ENCODE data around the gene KREMEN1. TPM values are rescaled to one million over a fixed set of nuclear protein-coding genes. Genes with fewer than 3 reads are reported as not detected.
"Not testable (repeated sequence)": the region's sequence is repeated elsewhere in the genome, so short reads cannot be mapped to it uniquely, and the experiment has no call there.

The KREMEN1 gene
- total RNA-seq, 1 donor from 2014 or later = 5.8 TPM

- no peaks in the 10 kb centered on the region for H3K36me3 ChIP-seq (ENCODE audit: control insufficient read depth, insufficient read depth, low read length)
- no peak for DNase-seq (ENCODE audit: low read depth)
- no peak overlapping the region for H3K4me3 ChIP-seq (ENCODE audit: low read depth, low read length)
- no peak for FAIRE-seq
- H3K27me3 ChIP-seq (ENCODE audit: control insufficient read depth, insufficient read depth, low read length) = no peaks in the 10 kb centered on the region
- TF ChIP-seq, protein P1, sequence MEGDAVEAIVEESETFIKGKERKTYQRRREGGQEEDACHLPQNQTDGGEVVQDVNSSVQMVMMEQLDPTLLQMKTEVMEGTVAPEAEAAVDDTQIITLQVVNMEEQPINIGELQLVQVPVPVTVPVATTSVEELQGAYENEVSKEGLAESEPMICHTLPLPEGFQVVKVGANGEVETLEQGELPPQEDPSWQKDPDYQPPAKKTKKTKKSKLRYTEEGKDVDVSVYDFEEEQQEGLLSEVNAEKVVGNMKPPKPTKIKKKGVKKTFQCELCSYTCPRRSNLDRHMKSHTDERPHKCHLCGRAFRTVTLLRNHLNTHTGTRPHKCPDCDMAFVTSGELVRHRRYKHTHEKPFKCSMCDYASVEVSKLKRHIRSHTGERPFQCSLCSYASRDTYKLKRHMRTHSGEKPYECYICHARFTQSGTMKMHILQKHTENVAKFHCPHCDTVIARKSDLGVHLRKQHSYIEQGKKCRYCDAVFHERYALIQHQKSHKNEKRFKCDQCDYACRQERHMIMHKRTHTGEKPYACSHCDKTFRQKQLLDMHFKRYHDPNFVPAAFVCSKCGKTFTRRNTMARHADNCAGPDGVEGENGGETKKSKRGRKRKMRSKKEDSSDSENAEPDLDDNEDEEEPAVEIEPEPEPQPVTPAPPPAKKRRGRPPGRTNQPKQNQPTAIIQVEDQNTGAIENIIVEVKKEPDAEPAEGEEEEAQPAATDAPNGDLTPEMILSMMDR (IDR thresholded peaks at IDR 0.05; ENCODE audit: insufficient read depth, low read length, severe bottlenecking) = no peak
Observed at GRCh38 chr22:29078869-29079207, 6.0 kb downstream of the KREMEN1 start.

- FAIRE-seq = peak; percentile 13
- no peak overlapping the region for H3K4me3 ChIP-seq (ENCODE audit: low read depth, low read length)
- no peak for DNase-seq (ENCODE audit: low read depth)
- TF ChIP-seq, protein P1 (IDR thresholded peaks at IDR 0.05; ENCODE audit: insufficient read depth, low read length, severe bottlenecking) = no peak
- no peaks in the 10 kb centered on the region for H3K36me3 ChIP-seq (ENCODE audit: control insufficient read depth, insufficient read depth, low read length)
- H3K27me3 ChIP-seq (ENCODE audit: control insufficient read depth, insufficient read depth, low read length) = no peaks in the 10 kb centered on the region
Observed at GRCh38 chr22:29079218-29079901, 6.5 kb downstream of the KREMEN1 start.

DNA sequence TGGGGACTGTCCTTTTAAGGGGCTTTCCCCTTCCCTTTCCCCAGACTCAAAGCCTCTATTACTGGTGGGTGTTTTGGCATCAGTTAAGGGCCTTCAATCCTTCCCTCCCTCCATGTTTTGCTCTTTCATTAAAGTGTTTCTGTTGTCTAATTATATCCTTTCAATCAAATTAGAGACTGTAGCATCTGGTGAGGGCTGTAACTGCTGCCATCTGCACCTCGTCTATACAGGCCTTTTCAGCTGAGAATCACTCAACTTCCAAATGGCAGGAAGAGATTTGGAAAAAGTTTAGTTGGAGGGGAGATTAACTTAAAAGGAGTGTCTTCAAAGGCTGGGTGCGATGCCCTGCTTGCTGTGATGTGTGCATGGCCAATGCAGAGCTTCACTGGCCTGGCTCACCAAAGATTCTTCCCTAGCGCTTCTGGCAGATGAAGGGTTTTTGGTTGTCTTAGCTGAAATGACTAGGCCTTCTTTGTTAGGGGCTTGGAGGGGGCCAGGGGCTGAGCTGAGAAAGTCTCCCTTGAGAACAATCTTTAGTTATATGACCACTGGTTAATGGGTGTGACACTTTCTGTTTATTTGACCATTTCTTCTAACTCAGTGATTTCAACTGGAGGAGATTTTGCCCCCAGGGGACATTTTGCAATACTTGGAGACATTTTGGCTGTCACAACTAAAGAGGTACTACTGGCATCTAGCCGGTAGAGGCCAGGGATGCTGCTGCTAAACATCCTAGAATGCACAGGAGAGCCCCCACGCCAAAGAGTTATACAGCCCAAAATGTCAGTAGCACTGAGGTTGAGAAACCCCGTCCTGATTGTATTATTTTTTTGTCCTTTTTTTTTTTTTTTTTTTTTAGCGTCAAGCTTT lies 7.5 kb downstream of the KREMEN1 start:
- no peak for FAIRE-seq
- H3K27me3 ChIP-seq (ENCODE audit: control insufficient read depth, insufficient read depth, low read length) = no peaks in the 10 kb centered on the region
- H3K4me3 ChIP-seq (ENCODE audit: low read depth, low read length) = no peak overlapping the region
- peak; percentile 30 for DNase-seq (ENCODE audit: low read depth)
- TF ChIP-seq, protein P1 (IDR thresholded peaks at IDR 0.05; ENCODE audit: insufficient read depth, low read length, severe bottlenecking) = no peak
- H3K36me3 ChIP-seq (ENCODE audit: control insufficient read depth, insufficient read depth, low read length) = no peaks in the 10 kb centered on the region

GRCh38 chr22:29081517-29082236 lies 8.8 kb downstream of the KREMEN1 start:
- FAIRE-seq = no peak
- no peaks in the 10 kb centered on the region for H3K36me3 ChIP-seq (ENCODE audit: control insufficient read depth, insufficient read depth, low read length)
- DNase-seq (ENCODE audit: low read depth) = no peak
- TF ChIP-seq, protein P1 (IDR thresholded peaks at IDR 0.05; ENCODE audit: insufficient read depth, low read length, severe bottlenecking) = no peak
- no peaks in the 10 kb centered on the region for H3K27me3 ChIP-seq (ENCODE audit: control insufficient read depth, insufficient read depth, low read length)
- H3K4me3 ChIP-seq (ENCODE audit: low read depth, low read length) = no peak overlapping the region

DNA sequence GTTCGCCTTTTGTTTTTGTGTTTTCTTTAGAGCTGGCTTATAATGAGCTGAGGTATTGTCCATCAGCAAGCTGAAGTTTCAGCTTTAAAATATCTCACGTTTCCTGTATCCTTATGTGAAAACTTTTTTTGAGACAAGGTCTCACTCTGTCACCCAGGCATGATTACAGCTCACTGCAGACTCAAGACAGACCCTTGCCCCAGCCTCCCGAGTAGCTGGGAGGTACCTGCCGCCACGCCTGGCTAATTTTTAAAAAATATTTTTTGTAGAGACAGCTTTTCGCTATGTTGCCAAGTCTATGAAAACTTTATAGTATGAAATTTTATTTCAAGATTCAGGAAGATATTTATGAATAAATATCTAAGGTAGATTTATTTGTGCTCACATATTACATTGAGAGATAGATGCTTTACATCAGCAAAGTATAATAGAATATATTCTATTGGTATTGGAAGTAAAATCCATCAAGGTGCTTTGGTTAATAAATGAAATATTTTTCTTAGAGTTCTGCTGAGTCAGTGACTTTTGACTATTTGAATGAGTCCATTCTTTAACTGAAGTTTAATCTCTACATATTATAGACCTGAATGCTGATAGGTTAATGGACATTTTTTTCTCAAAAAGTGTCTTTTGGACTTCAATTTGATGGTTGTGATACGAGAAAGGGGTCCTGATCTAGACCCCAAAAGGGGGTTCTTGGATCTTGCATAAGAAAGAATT lies 10.2 kb downstream of the KREMEN1 start:
- Histone ChIP-seq H3K36me3 (ENCODE audit: control insufficient read depth, insufficient read depth, low read length) (no peaks in the 10 kb centered on the region), H3K27me3 (ENCODE audit: control insufficient read depth, insufficient read depth, low read length) (no peaks in the 10 kb centered on the region), H3K4me3 (ENCODE audit: low read depth, low read length) (no peak overlapping the region)
- TF ChIP-seq, protein P1 (IDR thresholded peaks at IDR 0.05; ENCODE audit: insufficient read depth, low read length, severe bottlenecking) = no peak
- DNase-seq (ENCODE audit: low read depth) (no peak), FAIRE-seq (no peak)

DNA sequence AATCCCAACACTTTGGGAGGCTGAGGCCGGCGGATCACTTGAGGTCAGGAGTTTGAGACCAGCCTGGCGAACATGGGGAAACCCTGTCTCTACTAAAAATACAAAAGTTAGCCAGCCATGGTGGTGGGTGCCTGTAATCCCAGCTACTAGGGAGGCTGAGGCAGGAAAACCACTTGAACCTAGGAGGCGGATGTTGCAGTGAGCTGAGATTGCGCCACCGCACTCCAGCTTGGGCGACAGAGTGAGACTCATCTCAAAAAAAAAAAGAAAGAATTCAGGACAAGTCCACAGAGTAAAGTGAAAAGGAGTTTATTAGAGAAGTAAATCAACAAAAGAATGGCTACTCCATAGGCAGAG lies 10.7 kb downstream of the KREMEN1 start:
- not testable (repeated sequence) for H3K4me3 ChIP-seq (ENCODE audit: low read depth, low read length); FAIRE-seq; DNase-seq (ENCODE audit: low read depth); H3K36me3 ChIP-seq (ENCODE audit: control insufficient read depth, insufficient read depth, low read length); H3K27me3 ChIP-seq (ENCODE audit: control insufficient read depth, insufficient read depth, low read length)

Measured in bronchial epithelial cell (primary cell).